Activated CD8-positive, alpha-beta memory T cell treated with anti-CD3 and anti-CD28 coated beads for 48 hours (primary cell): ENCODE measurements around the gene NACC2.

ENCODE experiments used
- DNase-seq, 3 experiments: peaks; one replicate each; pipeline ENCODE4 v3.0.0-alpha.2; 2020; ENCODE audit warnings: low read depth in 2 of 3, low spot score in 2 of 3

NACC2 gene

GRCh38 chr9:136013524-136014034 is 81.5 kb downstream of the NACC2 start:
- no peak for DNase-seq

- no peak for DNase-seq
These were observed 82.0 kb downstream of the NACC2 start for GRCh38 chr9:136013116-136013515.

GRCh38 chr9:136012651-136013050 is 82.4 kb downstream of the NACC2 start:
- no peak for DNase-seq

GRCh38 chr9:136011703-136012496 is 83.2 kb downstream of the NACC2 start:
- no peak for DNase-seq

GRCh38 chr9:136011376-136011702 is 83.8 kb downstream of the NACC2 start:
- no peak for DNase-seq

- no peak for DNase-seq
These were observed 84.3 kb downstream of the NACC2 start for GRCh38 chr9:136010615-136011361.

GRCh38 chr9:136010176-136010575 is 84.9 kb downstream of the NACC2 start:
- no peak for DNase-seq

GRCh38 chr9:136009516-136009915 is 85.6 kb downstream of the NACC2 start:
- DNase-seq = no peak

- no peak for DNase-seq
These were observed 86.4 kb downstream of the NACC2 start for GRCh38 chr9:136008693-136008997.

GRCh38 chr9:136007934-136008692 is 87.0 kb downstream of the NACC2 start:
- no peak for DNase-seq

GRCh38 chr9:136007276-136007933 is 87.7 kb downstream of the NACC2 start:
- no peak for DNase-seq

GRCh38 chr9:136006169-136006568 is 88.9 kb downstream of the NACC2 start:
- DNase-seq = no peak

GRCh38 chr9:136004712-136005111 is 90.4 kb downstream of the NACC2 start:
- DNase-seq = no peak

GRCh38 chr9:136004219-136004618 is 90.9 kb downstream of the NACC2 start:
- DNase-seq = no peak

- DNase-seq = no peak
These were observed 91.5 kb downstream of the NACC2 start for GRCh38 chr9:136003411-136004218.

GRCh38 chr9:136002881-136003280 is 92.2 kb downstream of the NACC2 start:
- DNase-seq = no peak

- DNase-seq = no peak
These were observed 92.9 kb downstream of the NACC2 start for GRCh38 chr9:136002215-136002614.

- DNase-seq = no peak
These were observed 93.9 kb downstream of the NACC2 start for GRCh38 chr9:136001231-136001630.

GRCh38 chr9:135998410-135999071 is 96.5 kb downstream of the NACC2 start:
- no peak for DNase-seq

GRCh38 chr9:135998016-135998380 is 97.1 kb downstream of the NACC2 start:
- DNase-seq = no peak
